Tibial nerve (tissue), 3 donors: ENCODE measurements around the gene APEX2.

Source experiments
- POLR2A ChIP-seq, 2 donors: fragments of 450-650 bp; IDR thresholded peaks; one replicate each; pipeline ENCODE4 v1.6.1; 2017; ENCODE audit warnings: antibody characterized with exemption in 2 of 2, mild to moderate bottlenecking in 2 of 2, moderate library complexity in 2 of 2
- TF ChIP-seq, protein P1 (sequence below), 5 experiments: fragments of 200-600 bp in 3 of 5; fragments of 450-650 bp in 2 of 5; sonication (generic) in 3 of 5; IDR thresholded peaks; one replicate each; pipeline ENCODE4 v1.5.1; 2016 to 2019; ENCODE audit warnings: antibody characterized with exemption in 5 of 5, mild to moderate bottlenecking in 3 of 5, moderate library complexity in 2 of 5

DNA sequence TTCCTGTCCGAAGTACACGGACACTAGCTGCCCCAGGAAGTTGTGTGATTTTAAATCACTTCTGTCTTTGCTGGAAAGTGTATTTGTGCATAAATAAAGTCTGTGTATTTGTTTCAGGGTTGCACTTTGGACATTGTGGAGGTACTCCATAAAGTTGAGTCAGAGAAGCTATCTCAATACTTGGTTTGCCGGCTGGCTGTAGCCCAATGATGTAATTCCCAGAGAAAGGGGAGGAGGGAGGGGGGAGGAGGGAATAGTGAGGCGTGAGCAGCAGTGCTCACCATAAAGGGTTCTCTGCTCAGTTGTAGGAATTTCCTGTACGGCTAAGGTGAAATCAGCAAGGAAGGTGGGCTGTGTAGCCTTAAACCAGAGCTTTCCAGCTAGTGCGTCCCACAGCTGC lies 7.5 kb downstream of the APEX2 start:
- TF ChIP-seq POLR2A (IDR thresholded peaks at IDR 0.05): no peak
- TF ChIP-seq, protein P1, sequence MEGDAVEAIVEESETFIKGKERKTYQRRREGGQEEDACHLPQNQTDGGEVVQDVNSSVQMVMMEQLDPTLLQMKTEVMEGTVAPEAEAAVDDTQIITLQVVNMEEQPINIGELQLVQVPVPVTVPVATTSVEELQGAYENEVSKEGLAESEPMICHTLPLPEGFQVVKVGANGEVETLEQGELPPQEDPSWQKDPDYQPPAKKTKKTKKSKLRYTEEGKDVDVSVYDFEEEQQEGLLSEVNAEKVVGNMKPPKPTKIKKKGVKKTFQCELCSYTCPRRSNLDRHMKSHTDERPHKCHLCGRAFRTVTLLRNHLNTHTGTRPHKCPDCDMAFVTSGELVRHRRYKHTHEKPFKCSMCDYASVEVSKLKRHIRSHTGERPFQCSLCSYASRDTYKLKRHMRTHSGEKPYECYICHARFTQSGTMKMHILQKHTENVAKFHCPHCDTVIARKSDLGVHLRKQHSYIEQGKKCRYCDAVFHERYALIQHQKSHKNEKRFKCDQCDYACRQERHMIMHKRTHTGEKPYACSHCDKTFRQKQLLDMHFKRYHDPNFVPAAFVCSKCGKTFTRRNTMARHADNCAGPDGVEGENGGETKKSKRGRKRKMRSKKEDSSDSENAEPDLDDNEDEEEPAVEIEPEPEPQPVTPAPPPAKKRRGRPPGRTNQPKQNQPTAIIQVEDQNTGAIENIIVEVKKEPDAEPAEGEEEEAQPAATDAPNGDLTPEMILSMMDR (IDR thresholded peaks at IDR 0.05): no peak
